Forelimb muscle (tissue), 1 donor: ENCODE measurements around the gene BMERB1. TPM values are rescaled to one million over a fixed set of nuclear protein-coding genes. Genes with fewer than 3 reads are reported as not detected.

Experiments
- DNase-seq: peaks from one replicate; pipeline ENCODE4 v3.0.0-alpha.2; 2013; ENCODE audit warnings: low read depth
- polyA plus RNA-seq: library from polyadenylated mRNA; unstranded; fragments of 120-200 nt; gene quantifications from one replicate; pipeline ENCODE4 v1.2.1, GENCODE V29; 2013; ENCODE audit not compliant: insufficient read length

The BMERB1 gene
- polyA plus RNA-seq, 1 donor: 26.6 TPM

- no peak for DNase-seq
Observed at GRCh38 chr16:15611610-15612009, 177.2 kb downstream of the BMERB1 start.

GRCh38 chr16:15613676-15614075 lies 179.3 kb downstream of the BMERB1 start:
- DNase-seq: no peak

GRCh38 chr16:15616012-15616411 lies 181.6 kb downstream of the BMERB1 start:
- no peak for DNase-seq

- DNase-seq: no peak
Observed at GRCh38 chr16:15616475-15617165, 182.2 kb downstream of the BMERB1 start.

- DNase-seq: no peak
Observed at GRCh38 chr16:15617901-15618300, 183.5 kb downstream of the BMERB1 start.

- no peak for DNase-seq
Observed at GRCh38 chr16:15618392-15618791, 184.0 kb downstream of the BMERB1 start.

DNA sequence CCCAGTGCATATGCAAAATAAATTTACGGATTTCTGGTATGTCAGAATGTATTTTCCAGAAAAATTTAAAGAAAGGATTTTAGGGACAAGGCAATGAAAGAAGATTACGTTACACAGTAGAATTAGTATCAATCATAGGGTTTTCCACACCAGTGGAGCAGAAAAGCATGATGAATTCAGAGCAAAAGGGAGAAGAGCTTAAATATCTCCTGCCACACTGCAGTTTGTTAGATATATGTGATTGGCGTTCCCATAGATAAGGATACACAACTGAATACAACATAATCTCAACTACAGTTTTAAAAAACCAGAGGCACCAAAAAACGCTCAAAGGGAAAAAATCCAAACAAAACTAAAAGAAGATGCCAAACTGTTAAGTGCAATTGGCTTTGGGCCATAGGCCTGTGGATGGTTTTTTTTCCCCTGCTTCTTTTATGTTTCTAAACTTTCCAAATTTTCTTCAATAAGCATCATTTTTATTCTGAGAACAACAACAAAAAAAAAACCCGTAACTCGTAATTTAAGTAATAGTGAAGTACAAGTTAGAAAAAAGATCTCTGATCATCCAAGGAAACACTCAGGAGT lies 186.3 kb downstream of the BMERB1 start:
- no peak for DNase-seq

DNA sequence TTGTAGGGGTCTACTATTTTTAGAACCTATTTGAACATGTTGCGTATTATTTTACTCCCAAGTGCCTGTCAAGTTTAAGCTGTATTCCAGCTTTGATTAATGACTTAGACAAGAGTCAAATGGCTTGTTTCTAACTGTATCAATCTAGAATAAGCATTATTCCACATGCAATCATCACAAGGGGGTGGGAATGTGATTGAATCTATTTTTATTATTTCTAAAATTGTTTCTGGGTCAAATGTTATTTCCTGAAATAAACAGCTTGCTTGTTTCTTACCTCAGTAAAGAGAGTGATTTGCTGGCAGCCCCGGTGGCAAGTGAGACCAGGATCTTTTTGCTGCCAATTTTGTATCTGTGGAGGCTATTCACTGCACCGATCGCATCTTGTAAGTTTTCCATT lies 187.1 kb downstream of the BMERB1 start:
- no peak for DNase-seq

DNA sequence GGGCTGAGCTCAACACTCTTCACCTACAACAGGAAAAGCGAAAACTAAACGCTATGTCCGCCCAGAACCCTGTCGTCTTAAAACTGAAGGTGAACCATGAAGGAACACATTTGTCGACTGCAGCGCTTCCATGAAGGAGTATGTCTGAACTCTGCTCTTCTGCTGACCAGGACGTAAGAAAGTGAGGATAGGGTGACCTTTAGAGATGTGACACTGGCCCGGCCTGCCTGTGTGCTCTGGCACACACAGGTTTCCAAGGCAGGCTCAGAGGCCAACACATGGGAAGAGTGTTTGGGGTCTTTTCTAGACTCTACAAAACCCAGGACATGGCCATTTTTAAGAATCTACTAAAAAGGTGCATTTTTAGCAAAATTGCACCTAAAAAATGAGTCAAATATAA lies 187.5 kb downstream of the BMERB1 start:
- DNase-seq: no peak

- DNase-seq: no peak
Observed at GRCh38 chr16:15631730-15632409, 197.5 kb downstream of the BMERB1 start.

DNA sequence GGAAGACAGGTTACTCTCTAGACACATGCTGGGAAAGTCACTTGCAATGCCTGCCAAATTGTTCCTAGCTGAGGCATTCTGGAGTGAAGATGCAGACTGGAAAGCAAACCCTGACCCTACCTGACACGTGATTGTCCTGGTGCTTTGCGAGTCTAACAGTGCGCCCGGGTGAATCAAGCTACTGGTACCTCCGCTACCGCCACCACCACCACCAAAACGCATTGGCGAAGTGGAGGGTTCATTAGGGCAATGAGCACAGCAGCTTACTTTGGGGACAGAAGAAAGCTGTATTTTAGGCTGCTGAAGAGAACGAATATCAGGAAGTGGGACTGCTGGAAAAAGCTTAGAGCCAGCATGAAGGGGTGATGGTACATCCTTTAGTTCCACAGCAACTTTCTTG lies 201.5 kb downstream of the BMERB1 start:
- DNase-seq: no peak

- DNase-seq: no peak
Observed at GRCh38 chr16:15636392-15636873, 202.0 kb downstream of the BMERB1 start.

Other genes with a start within 250 kb of the BMERB1 start
- 18.6 TPM for gene NPIPA5, start 56.3 kb upstream of the BMERB1 start, polyA plus RNA-seq
- 3.4 TPM for gene MPV17L, start 38.8 kb upstream of the BMERB1 start, polyA plus RNA-seq
- 36.0 TPM for gene MARF1, start 208.6 kb downstream of the BMERB1 start, polyA plus RNA-seq
- 15.9 TPM for gene NDE1, start 215.7 kb downstream of the BMERB1 start, polyA plus RNA-seq